BE2C (cell line): ENCODE data around the gene ATP8B3.

Source experiments
- DNase-seq: peaks from one replicate; pipeline ENCODE4 v3.0.0-alpha.2; 2020
- H3K27me3 ChIP-seq: fragments of 250-450 bp; sonication (Bioruptor Pico); 2 replicates; pipeline ENCODE4 v1.5.1; 2020; ENCODE audit warnings: mild to moderate bottlenecking
- H3K36me3 ChIP-seq: fragments of 250-450 bp; sonication (Bioruptor Pico); 2 replicates; pipeline ENCODE4 v1.5.1; 2020; ENCODE audit warnings: mild to moderate bottlenecking
- H3K4me1 ChIP-seq: fragments of 250-450 bp; sonication (Bioruptor Pico); 2 replicates; pipeline ENCODE4 v1.5.1; 2020
- H3K4me3 ChIP-seq: 2 replicates; pipeline ENCODE4 v1.5.1; 2011; ENCODE audit warnings: low read depth, low read length
- H3K9me3 ChIP-seq: fragments of 250-450 bp; sonication (Bioruptor Pico); 2 replicates; pipeline ENCODE4 v1.5.1; 2020
- TF ChIP-seq, protein P1 (sequence below): IDR thresholded peaks from 2 replicates; pipeline ENCODE4 v1.5.1; 2012; ENCODE audit warnings: mild to moderate bottlenecking, low read depth, low read length

The ATP8B3 gene

DNA sequence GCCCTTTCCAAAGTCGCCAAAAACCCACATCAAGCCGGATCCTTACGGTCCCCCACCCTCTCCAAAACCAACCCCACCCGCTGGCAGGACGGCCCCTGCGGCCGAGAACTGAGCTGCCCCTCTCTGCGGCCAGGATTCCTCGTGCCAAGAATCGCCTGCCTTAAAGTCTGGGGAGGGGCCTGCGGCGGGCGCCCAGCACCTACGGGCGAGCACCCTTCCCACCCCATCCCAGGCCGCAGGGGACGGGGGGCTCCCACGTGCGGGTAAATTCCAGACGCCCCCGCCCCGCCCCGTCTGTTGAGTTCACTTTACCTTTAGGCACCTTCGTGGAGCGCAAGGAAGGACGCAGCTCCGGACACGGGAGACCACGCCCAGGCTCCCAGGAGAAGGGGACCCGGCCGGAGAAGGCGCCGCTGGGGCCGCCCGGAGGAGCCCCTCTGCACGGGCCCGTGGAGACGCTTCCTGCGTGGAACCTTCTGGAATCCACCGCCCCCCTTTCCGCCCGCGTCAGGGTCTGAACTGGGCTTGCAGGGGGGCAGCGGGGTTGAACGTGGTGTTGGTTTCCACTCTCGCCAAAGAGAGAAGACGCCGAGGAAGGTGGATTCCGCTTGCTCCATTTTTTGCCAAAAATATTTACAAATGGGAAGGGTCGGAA, 36.0 kb downstream of the ATP8B3 start:
- no peaks in the 10 kb centered on the region for H3K4me1 ChIP-seq
- H3K4me3 ChIP-seq = no peak overlapping the region
- TF ChIP-seq, protein P1, sequence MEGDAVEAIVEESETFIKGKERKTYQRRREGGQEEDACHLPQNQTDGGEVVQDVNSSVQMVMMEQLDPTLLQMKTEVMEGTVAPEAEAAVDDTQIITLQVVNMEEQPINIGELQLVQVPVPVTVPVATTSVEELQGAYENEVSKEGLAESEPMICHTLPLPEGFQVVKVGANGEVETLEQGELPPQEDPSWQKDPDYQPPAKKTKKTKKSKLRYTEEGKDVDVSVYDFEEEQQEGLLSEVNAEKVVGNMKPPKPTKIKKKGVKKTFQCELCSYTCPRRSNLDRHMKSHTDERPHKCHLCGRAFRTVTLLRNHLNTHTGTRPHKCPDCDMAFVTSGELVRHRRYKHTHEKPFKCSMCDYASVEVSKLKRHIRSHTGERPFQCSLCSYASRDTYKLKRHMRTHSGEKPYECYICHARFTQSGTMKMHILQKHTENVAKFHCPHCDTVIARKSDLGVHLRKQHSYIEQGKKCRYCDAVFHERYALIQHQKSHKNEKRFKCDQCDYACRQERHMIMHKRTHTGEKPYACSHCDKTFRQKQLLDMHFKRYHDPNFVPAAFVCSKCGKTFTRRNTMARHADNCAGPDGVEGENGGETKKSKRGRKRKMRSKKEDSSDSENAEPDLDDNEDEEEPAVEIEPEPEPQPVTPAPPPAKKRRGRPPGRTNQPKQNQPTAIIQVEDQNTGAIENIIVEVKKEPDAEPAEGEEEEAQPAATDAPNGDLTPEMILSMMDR = no peak
- H3K36me3 ChIP-seq = no peaks in the 10 kb centered on the region
- peaks cover 81% of the 10 kb centered on the region for H3K27me3 ChIP-seq
- peaks cover 3% of the 10 kb centered on the region for H3K9me3 ChIP-seq
- DNase-seq = no peak

DNA sequence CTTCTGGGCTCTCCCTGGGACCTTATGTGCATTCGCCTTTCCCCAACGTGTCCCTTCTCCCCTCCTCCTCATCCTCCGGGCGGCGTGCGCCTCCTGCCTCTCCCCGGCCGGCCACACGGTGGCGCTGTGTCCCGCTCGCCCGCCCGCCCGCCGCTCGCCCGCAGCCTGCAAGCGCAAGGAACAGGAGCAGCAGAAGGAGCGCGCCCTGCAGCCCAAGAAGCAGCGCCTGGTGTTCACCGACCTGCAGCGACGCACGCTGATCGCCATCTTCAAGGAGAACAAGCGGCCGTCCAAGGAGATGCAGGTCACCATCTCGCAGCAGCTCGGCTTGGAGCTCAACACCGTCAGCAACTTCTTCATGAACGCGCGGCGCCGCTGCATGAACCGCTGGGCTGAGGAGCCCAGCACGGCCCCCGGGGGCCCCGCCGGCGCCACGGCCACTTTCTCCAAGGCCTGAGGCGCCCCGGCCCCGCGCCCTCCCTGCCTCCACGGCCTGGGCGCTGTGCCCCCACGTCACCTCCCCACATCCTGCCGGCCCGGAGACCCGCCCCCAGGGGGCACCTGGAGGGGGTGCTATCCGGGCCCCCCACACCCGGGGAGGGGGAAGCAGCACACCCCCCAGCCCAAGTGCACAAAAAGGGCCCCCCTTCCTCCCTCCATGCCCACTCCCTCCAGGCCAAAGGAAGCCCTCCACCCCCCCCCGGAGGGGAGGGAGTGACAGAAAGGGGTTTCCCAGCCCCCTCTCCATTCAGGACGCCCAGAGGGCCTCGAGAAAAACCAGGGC, 36.9 kb downstream of the ATP8B3 start:
- Histone ChIP-seq H3K4me1 (no peaks in the 10 kb centered on the region), H3K36me3 (no peaks in the 10 kb centered on the region), H3K4me3 (no peak overlapping the region), H3K9me3 (peaks cover 3% of the 10 kb centered on the region), H3K27me3 (peaks cover 81% of the 10 kb centered on the region)
- DNase-seq = peak; percentile 54
- TF ChIP-seq, protein P1 = peak; percentile 55

DNA sequence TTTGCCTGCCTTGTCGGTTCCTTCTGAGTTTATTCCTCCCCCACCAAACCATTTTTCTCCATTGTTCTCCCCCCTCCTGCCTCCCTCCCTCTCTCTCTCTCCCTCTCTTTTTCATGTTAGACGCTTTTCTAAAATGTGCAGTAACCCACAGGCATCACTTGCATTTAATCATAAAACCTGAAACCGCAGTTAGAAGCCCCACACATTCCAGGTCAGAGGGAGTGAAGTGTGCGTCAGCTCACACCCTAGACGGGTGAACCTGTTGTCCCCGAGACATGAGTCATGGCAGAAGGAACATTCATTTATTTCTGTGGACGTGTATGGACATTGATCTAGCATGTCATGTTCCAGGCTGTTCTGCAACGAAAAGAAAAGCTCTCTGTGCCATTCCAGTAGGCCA, 38.9 kb downstream of the ATP8B3 start:
- H3K36me3 ChIP-seq = no peaks in the 10 kb centered on the region
- H3K9me3 ChIP-seq = peaks cover 3% of the 10 kb centered on the region
- TF ChIP-seq, protein P1 = no peak
- H3K27me3 ChIP-seq = peaks cover 75% of the 10 kb centered on the region
- no peak overlapping the region for H3K4me3 ChIP-seq
- no peaks in the 10 kb centered on the region for H3K4me1 ChIP-seq
- DNase-seq = no peak

DNA sequence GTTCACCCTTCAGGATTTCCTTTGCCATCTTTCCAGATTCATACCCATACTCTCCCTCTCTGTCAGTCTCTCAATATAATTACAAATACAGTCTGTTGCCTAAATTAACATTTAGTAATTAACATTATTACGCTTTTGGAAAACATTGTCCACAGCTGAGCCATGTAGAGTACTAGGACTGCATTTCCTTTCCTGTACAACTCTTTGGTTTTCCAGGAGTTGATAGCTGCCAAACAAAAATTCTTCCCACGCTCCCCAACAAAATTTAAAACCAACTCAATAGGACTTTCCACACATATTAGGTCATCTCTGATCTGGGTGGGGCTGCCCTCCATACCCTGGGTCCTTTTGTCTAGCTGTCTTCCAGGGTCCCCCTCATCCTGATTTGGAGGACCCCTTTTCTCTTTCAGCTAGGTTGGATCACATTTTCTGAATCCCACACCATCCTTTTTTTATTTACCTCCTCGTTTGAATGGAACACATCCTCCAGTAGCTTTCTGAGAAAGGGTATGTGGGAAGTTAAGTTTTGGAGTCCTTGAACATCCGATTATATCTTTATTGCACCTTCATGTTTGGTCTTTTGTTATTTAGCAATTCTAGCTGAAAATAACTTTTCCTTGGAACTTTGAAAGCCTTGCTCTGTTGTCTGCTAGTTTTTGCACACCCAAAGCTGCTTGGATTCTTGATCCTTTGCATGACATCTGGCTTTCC, 41.1 kb downstream of the ATP8B3 start:
- peaks cover 76% of the 10 kb centered on the region for H3K27me3 ChIP-seq
- no peak for DNase-seq
- no peak overlapping the region for H3K4me3 ChIP-seq
- H3K4me1 ChIP-seq = no peaks in the 10 kb centered on the region
- no peaks in the 10 kb centered on the region for H3K36me3 ChIP-seq
- TF ChIP-seq, protein P1 = no peak
- H3K9me3 ChIP-seq = peaks cover 3% of the 10 kb centered on the region

DNA sequence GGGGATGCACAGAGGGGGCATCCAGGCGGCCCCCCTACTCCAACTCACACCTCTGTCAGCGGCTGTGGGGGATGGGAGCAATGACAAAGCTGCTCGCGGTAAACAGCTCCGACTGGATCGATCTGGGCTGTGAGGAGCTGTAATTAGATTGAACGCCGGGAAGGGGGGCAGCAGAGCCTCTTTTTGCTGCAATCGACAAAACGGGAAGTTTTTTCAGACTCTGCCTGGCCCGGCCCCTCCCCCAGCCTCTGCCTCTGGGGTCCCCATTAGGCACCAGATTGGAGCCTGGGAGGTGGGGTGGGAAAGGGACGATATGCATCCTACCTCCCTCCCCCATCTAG, 42.5 kb downstream of the ATP8B3 start:
- H3K4me1 ChIP-seq = no peaks in the 10 kb centered on the region
- no peak overlapping the region for H3K4me3 ChIP-seq
- TF ChIP-seq, protein P1 = no peak
- H3K36me3 ChIP-seq = no peaks in the 10 kb centered on the region
- H3K9me3 ChIP-seq = no peaks in the 10 kb centered on the region
- no peak for DNase-seq
- peaks cover 78% of the 10 kb centered on the region for H3K27me3 ChIP-seq
